ENCODE results near the gene PAGE4. TPM values are rescaled to one million over a fixed set of nuclear protein-coding genes. Genes with fewer than 3 reads are reported as not detected.

The PAGE4 gene
- total and polyA plus RNA-seq, 2 of the 13 experiments (the other 11 are each of a cell fraction or from before 2014, with no cell fraction given), result 1.1 TPM; not detected in 1

DNA sequence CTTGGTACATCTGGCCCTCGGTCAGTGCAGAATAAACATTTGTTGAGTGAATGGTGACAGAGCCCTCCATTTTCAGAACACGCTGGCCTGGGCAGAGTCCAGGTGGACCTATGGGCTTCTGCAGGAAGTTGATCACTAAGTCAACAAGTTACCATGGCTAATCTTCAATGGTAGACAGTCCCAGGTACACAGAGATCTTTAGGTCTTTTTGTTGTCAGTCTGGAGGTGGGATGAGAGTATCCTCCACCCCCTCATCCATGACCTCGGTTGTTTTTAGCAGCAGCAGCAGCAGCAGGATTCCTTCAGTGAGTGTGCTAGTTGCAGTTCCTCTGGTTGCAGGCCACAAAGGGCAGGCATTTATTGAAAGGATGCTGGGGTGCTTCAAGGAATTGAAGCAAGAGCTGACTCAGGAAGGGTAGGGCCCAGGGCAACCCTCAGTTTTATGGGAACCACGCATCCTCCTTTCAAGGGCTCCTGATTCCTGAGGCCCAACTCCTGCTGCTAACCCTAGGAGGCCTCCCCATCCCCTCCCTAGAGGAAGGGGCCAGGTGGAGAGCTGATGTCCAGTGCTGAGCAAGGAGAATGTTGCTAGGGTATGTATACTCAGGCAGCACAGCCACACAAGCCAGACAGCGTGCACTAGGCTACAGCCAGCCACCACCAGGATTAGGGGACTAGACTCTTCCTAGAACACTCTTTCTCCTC is 48.4 kb downstream of the PAGE4 start:
- intact Hi-C loops (cut with micrococcal nuclease; ENCODE audit: unreplicated experiment), result loop anchor here (1.0 to 5.0 kb wide), 2 partner anchors 37 to 925 kb away; no protein-coding TSS in a partner anchor
- 0% methylated on average over 1 of the region's 5 CpGs for WGBS (ENCODE audit: low lambda C conversion rate)
- Histone ChIP-seq H3K27ac (ENCODE audit: extremely low read length, insufficient read depth, low read length) (peak overlapping the region; percentile 97), H4K20me1 (ENCODE audit: insufficient read depth, low read length) (peaks cover 8% of the 10 kb centered on the region; the same call in 1 of the 2 replicates), H3K36me3 (replicated peaks in 1 of 2; ENCODE audit: control insufficient read depth in 1 of 2, insufficient read depth in 2 of 2, low read length in 2 of 2) (no peaks in the 10 kb centered on the region), H3K27me3 (ENCODE audit: control insufficient read depth in 1 of 2, insufficient read depth in 2 of 2, low read length in 2 of 2) (no peaks in the 10 kb centered on the region; a peak in 1 of 5 replicates), H3K9me3 (ENCODE audit: low read length) (no peaks in the 10 kb centered on the region), H2AFZ (ENCODE audit: low read length) (no peak overlapping the region), H3K4me3 (replicated peaks in 1 of 3; ENCODE audit: insufficient read depth in 1 of 3, low read depth in 2 of 3, low read length in 3 of 3) (peak overlapping the region; percentile 52 to 76 (median 71); a peak in 5 of 6 replicates), H3K9ac (ENCODE audit: insufficient read depth, low read depth, low read length) (peak overlapping the region; percentile 87), H3K4me2 (ENCODE audit: low read depth, low read length) (peak overlapping the region; percentile 85), H3K79me2 (ENCODE audit: insufficient read depth, low read length) (peaks cover 26% of the 10 kb centered on the region), H3K4me1 (ENCODE audit: insufficient read depth, low read length) (peaks cover 50% of the 10 kb centered on the region)
- CTCF ChIA-PET (ENCODE audit: low intra/inter-chr PET ratio, low total read pairs), result interaction anchor here (1.6 to 2.0 kb wide), 2 partner anchors 35 to 37 kb away, joined by 6 to 13 read pairs; no protein-coding TSS in a partner anchor
- POLR2A ChIA-PET, result interaction anchor here (1.0 to 5.3 kb wide), 7 partner anchors 16 to 609 kb away, joined by 3 to 91 read pairs (median 5); partner anchors contain the start of gene CLCN5
- DNase-seq (ENCODE audit: low spot score), result peak; percentile 94
- FAIRE-seq, result peak; percentile 83
- in situ Hi-C loops (cut with HindIII; ENCODE audit: extremely low pct_ligation_motif_present, low pct_unique_long_range_greater_than_20kb), result loop anchor here (5.0 kb wide), 1 partner anchor 35 kb away; no protein-coding TSS in a partner anchor
- no TSS peak for BruUV-seq (replicated peaks)
- peak; percentile 82 for ATAC-seq
- TF ChIP-seq NFYC (CRISPR knock-in tag; IDR thresholded peaks at IDR 0.05) (peak; percentile 43; the same call in 1 of the 2 replicates), CBX2 (IDR thresholded peaks at IDR 0.05; ENCODE audit: low read depth, low read length) (no peak), CBX2 (CRISPR knock-in tag; IDR thresholded peaks at IDR 0.05; ENCODE audit: low read depth) (no peak), STAT6 (CRISPR knock-in tag; IDR thresholded peaks at IDR 0.05; ENCODE audit: borderline replicate concordance) (0 out of 2 replicates have a peak, but pooled peaks have one; percentile 61), ZNF234 (CRISPR knock-in tag; conservative IDR thresholded peaks at IDR 0.05) (no peak), FOXC1 (CRISPR knock-in tag; IDR thresholded peaks at IDR 0.05; ENCODE audit: borderline replicate concordance) (0 out of 2 replicates have a peak, but pooled peaks have one; percentile 31), FOXK2 (IDR thresholded peaks at IDR 0.05) (0 out of 2 replicates have a peak, but pooled peaks have one; percentile 19), TBX3 (IDR thresholded peaks at IDR 0.05; ENCODE audit: borderline replicate concordance) (no peak), ZNF678 (CRISPR knock-in tag; IDR thresholded peaks at IDR 0.05) (no peak), HOMEZ (CRISPR knock-in tag; IDR thresholded peaks at IDR 0.05; ENCODE audit: low read depth) (peak; percentile 15; the same call in 1 of the 2 replicates), CREB1 (IDR thresholded peaks at IDR 0.05) (no peak), CREB1 (CRISPR knock-in tag; IDR thresholded peaks at IDR 0.05) (peak; percentile 64), HES4 (CRISPR knock-in tag; IDR thresholded peaks at IDR 0.05; ENCODE audit: borderline replicate concordance) (0 out of 2 replicates have a peak, but pooled peaks have one; percentile 53), FOXK1 (CRISPR knock-in tag; IDR thresholded peaks at IDR 0.05; ENCODE audit: borderline replicate concordance, low read depth) (0 out of 2 replicates have a peak, but pooled peaks have one; percentile 23), ZNF513 (CRISPR knock-in tag; conservative IDR thresholded peaks at IDR 0.05) (no peak), BHLHE40 (IDR thresholded peaks at IDR 0.05; ENCODE audit: low read length) (no peak), MIXL1 (CRISPR knock-in tag; IDR thresholded peaks at IDR 0.05) (peak; percentile 55; the same call in 1 of the 2 replicates)
- TF ChIP-seq, protein P1, sequence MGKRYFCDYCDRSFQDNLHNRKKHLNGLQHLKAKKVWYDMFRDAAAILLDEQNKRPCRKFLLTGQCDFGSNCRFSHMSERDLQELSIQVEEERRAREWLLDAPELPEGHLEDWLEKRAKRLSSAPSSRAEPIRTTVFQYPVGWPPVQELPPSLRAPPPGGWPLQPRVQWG (CRISPR knock-in tag; IDR thresholded peaks at IDR 0.05; ENCODE audit: borderline replicate concordance, low read depth), result no peak
